HG02938 (cell line): ENCODE data around the gene GRB2.
A peak's percentile ranks its signal among the peaks of the same experiment; 100 is the strongest.
"Not testable (repeated sequence)": the region's sequence is repeated elsewhere in the genome, so short reads cannot be mapped to it uniquely, and the experiment has no call there.

Experiments used
- ATAC-seq: cut with Tn5 transposase; IDR thresholded peaks from one replicate; pipeline ENCODE4 v1.9.1; 2021; ENCODE audit warnings: mild to moderate bottlenecking, moderate library complexity; ENCODE audit not compliant: unreplicated experiment

The GRB2 gene

DNA sequence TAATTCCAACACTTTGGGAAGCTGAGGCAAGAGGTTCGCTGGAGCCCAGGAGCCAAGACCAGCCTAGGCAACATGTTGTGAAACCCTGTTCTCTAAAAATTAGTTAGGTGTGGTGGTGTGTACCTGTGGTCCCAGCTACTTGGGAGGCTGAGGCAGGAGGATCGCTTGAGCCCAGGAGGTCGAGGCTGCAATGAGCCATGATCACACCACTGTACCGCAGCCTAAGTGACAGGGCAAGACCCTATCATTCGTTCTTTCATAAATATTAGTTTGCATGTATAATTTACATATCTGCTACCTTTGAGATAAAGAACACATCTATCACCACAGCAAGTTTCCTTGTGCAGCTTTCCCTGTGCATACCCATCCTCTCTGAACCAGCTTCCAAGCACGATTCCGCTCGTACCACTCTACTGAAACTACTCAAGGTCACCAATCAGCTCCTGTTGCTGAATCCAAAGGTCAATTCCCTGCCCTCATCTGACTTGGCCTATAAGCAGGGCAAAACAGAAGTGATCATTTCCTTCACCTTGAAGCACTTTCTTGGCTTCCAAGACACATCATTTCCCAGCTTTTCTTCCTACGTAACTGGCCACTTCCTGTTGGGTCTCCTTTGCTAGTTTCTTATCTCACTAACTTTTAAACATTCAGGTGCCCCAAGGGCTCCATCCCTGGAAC is 49.1 kb downstream of the GRB2 start:
- ATAC-seq, result no peak

DNA sequence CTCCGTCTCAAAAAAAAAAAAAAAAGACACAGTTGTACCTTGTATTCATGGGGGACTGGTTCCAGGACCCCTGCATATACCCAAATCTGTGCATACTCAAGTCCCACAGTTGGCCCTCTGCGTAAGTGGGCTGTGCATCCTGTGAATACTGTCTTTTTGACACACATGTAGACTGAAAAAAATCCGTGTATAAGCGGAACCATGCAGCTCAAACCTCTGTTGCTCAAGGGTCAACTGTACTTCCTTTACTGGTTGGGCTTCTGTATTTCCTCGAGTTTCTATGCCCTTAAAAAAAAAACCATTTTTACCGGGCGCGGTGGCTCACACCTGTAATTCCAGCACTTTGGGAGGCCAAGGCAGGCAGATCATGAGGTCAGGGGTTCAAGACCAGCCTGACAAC is 52.3 kb downstream of the GRB2 start:
- no peak for ATAC-seq

DNA sequence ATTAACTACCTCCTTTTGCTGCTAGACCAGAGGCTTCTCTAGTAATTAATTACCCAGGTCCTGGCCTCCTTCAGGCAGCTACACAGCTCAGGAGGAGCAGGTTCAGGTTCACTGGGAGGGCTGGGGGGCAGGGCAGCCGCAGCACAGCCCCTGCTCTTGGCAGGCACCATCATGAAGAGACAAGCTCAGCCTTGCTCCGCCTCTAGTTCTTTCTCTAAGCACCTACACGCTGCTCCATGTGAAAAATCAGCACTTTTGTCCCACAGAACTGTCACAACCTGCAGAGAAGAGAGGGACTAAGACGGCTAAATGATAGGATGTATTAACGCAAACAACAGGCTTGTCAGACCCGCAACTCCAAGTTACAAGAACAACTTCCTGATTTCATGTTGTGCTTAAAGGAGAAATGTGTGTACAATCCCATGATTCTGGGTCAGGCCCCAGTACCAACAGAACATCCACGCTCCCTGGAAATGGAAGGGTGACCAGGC is 53.4 kb downstream of the GRB2 start:
- ATAC-seq, result no peak

DNA sequence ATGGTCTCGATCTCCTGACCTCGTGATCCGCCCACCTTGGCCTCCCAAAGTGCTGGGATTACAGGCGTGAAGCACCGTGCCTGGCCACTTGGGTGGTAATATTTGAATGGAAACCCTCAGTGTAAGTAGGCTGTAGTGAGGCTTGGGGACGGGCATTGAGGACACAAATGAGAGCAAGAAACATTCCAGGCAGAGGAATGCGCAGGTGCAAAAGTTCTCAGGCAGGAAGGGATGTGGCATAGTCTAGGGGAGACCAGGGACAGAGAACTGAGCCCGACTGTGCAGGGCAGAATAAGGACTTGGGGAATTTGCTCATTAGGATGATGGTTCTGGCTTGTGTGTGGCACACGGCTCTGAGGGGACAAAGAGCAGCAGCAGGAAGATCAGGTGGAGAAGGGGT is 54.8 kb downstream of the GRB2 start:
- no peak for ATAC-seq

DNA sequence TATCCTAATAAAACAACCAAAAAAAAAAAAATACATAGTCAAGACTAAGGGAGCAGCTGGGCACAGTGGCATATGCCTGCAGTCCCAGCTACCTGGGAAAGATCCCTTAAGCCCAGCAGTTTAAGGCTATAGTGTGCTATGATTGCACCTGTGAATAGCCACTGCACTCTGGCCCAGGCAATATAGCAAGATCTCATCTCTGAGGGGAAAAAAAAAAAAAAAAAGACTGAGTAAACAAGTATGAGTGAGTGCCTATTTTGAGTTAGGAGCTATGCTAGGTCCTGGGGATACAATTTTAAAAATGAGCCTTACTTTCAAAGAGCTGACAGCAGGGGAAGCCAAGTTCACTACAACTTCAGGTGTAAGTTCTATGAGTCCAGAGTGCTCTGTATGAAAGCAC is 55.4 kb downstream of the GRB2 start:
- ATAC-seq, result no peak

DNA sequence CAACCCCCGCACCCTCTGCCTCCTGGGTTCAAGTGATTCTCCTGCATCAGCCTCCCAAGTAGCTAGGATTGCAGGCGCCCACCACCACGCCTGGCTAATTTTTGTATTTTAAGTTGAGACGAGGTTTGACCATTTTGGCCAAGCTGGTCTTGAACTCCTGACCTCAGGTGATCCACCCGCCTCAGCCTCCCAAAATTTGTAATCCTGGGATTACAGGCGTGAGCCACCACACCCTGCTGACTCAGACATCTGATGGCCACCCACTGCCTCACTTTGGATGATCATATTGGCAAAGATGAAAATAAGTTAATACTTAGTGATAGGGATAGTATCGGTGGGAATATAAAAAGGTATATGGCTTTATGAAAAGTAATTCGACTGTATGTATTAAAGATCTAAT is 55.9 kb downstream of the GRB2 start:
- ATAC-seq, result no peak

DNA sequence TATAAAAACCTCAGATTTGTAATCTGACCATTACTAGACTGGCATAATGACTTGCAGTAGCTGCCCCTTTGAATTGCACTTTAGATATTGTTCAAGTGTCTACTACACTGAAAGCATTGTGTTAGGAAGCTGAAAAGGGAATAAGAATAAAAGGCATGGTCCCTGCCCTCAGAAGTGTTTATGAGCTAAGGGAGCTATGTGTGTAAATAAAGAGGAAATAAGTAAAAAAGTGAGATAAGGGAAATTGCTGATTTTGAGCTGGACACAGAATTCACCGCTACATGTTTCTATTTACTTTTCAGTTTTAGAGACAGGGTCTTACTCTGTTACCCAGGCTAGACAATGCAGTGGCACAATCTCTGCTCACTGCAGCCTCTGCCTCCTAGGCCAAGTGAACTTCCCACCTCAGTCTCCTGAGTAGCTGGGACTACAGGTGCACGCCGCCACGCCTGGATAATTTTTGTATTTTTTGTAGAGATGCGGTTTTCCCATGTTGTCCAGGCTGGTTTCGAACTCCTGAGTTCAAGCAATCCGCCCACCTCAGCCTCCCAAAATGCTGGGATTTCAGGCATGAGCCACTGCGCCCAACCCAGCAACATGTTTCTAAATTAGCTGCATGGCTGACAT is 57.0 kb downstream of the GRB2 start:
- no peak for ATAC-seq

DNA sequence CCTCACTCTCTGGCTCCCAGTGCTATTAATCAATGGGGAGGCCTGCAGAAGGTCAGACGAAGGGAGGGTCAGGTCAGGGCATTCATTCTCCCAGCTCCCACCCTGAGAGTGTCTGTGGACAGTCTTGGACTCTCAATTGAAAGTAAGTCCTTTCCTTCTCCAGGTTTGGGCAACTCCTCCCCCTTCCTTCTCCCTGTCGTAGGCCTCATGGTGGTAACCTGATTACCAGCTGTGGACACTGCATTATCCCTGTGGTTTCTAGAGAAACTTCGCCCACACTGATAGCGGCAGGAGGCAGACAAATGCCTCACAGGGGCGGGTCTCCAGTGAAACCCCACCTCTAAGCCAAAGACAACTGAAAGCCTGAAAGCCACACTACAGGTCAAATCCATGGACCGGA is 58.6 kb downstream of the GRB2 start:
- no peak for ATAC-seq

DNA sequence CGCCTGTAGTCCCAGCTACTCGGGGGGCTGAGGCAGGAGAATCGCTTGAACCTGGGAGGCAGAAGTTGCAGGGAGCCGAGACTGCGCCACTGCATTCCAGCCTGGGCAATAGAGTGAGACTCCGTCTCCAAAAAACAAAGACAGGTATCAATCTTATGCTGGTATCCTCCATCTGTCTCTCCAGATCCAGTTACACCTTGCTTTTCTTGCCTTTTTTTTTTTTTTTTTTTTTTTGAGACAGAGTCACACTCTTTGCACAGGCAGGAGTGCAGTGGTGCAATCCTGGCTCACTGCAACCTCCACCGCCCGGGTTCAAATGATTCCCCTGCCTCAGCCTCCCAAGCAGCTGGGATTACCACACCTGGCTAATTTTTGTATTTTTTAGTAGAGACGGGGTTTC is 59.1 kb downstream of the GRB2 start:
- not testable (repeated sequence) for ATAC-seq

DNA sequence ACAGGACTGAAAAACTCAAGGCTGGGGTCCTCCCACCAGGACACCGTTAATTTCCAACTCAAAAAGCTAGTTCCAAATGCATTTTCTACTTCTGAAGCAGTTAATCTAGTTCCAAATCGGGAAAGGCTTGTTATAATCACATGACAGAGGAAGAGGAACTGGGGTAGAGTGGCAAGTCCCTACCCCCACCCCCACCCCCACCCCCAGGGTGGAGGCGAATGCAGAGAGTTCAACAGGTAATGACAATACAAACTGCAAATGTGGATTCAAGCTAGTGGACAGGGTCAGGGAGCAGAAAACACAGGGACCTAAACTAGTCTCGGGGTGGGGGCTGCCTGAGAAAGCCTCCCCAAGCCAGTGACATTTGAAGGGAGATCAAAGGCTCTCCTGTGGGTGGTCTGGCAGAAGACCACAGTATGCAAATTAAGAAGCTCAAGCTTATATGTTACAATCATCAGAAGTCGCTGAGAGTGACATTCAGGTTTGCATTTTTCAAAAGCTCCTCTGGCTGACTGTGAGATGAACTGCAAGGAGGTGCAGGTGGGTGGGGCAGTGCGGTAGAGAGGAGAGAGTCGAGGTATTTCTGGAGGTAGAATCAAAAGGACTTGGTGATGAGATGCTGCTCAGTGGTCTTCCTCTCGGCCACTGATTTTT is 59.8 kb downstream of the GRB2 start:
- ATAC-seq, result peak; percentile 60

DNA sequence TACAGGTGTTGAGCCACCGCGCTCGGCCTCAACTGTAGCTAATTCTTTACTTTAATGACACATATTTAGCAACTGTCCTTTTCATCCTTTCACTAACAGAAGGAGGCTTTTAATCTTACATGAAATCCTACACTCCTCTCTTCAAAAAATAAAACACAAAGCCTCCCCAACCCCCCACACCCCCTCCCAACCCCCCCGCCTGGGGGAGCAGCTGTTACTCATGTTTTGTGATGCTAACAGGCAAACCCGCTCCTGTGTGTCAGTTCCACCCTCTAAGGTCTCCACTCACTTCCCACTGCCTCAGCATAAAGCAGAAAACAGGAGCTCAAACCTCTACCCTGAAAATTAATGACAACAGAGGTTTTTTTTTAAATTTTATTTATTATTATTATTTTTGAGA is 60.8 kb downstream of the GRB2 start:
- ATAC-seq, result no peak

DNA sequence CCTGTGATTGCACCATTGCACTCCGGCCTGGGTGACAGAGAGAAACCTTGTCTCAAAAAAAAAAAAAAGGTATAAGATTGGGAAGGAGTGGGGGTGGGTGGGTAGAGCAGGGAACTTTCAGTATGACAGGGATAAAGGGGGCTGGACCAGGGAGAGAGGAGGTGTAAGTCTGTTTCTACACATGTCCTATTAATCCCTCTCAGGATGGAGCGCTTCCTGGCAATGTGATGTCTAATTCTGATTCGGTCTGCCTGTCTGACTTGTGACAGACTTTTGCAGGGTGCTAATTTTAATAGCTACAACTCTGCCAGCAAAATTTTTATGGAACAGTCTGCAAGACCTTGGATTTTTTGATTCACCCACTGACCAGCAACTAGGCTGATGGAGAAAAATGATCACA is 62.5 kb downstream of the GRB2 start:
- no peak for ATAC-seq

DNA sequence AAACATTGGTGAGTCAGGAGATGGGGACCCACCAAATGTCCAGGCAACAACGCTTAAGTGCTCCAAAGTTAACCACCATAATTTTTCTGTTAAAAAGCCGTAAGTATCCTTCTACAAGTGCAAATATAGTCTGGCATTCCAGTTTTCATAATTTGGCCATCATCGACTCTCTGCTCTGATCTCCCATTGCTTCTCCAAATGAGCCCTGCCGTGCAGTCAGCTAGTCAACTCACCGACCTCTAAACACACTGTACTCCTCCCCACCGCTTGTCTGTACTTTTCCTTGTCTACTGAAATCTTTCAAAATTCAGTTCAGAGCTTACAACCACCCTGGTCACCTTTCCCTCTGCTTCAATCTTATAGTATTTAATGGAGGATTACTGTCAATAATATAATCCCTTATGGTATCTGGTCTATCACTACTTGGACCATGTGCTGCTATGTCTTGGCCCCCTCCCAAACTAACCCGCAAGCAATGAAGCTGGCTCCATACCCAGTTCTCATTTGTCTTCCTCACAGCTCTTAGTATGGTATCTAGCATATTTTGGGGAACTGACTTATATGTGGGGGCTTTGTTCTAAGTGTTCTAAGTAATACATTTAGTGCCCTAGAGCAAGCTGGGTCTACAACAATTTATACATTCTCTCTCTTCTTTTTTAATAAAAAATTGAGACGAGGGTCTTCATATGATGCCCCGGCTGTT is 63.5 kb downstream of the GRB2 start:
- ATAC-seq, result no peak

DNA sequence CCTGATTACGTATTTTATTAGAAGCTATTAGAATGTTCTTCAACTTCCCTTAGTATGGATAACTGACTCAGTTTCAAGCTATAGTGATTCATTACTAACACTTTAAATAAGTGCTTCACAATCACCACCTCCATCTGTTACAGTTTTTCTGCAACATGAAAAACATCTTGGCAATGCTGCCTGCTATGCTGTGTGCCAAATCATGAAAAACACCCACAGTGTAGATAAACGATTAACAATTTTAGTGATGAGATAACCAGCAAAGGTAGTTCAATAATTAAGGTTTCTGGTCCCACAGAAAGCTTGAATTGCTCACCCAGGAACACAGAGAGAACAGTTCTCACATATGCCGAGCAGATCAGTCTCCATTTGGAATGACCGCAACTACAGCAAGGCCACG is 64.8 kb downstream of the GRB2 start:
- no peak for ATAC-seq

DNA sequence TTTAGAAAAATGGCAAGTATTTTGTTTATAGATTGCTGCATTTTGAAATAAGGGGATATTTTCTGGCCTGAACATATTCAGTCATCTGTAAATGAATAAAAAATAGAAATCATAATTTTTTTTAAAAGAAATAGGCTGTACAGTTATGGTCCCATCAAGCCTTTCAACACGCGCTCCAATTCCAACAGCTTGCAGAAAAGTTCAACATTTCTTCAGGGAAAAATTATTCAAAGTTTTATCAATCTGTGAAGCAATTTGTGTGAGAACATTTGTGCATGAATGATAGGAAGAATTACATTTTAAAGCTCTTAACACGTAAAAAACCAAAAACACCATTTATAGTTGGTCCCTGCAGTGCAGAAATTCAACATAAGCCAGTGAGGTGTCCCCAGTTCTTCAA is 65.5 kb downstream of the GRB2 start:
- ATAC-seq, result no peak

DNA sequence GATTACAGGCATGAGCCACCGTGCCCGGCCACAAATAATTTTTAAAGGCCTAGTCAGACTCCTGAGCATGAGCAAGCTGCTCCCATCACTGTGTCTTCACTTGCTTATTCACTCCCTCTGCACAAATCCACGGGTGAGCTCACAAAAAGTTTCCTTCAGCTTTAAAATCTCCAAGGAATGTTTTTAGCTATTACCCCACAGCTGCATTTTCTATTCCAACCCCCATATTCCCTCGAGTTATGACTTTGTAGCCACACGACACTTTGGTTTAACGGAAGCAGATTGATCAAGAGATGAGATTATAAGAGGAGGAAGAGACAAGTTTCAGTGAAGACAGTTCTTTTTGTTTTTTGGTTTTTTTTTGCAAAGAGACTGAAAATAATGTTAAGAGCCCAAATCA is 67.1 kb downstream of the GRB2 start:
- ATAC-seq, result no peak

DNA sequence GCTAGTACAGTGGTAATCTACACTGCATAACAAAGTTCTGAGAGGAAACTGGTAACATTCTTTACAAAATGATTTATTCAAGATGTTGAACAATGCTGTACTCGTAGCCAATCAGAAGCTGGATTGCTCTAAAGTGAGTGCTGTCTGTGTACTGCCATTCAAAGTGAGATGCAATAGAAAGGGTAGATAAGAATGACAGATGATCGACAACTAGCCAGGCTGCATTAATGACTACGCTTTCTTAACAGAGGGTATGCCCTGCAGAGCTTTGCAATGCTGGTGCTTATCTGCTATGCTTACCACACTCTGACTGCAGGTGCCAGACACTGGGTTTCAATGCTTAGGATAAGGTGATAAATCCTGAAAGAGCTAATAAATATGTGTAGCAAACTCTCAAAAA is 70.2 kb downstream of the GRB2 start:
- no peak for ATAC-seq

DNA sequence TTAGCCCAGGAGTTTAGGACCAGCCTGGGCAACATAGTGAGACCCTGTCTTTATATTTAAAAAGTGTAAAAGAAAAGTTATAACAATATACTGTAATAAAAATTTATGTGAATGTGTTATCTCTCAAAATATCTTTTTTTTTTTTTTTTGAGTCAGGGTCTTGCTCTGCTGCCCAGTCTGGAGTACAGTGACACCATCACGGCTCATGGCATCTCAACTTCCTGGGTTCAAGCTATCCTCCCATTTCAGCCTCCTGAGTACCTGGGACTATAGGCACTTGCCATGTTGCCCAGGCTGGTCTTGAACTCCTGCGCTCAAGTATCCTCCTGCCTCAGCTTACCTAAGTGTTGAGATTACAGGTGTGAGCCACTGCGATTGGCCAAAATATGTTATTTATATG is 70.8 kb downstream of the GRB2 start:
- ATAC-seq, result no peak

DNA sequence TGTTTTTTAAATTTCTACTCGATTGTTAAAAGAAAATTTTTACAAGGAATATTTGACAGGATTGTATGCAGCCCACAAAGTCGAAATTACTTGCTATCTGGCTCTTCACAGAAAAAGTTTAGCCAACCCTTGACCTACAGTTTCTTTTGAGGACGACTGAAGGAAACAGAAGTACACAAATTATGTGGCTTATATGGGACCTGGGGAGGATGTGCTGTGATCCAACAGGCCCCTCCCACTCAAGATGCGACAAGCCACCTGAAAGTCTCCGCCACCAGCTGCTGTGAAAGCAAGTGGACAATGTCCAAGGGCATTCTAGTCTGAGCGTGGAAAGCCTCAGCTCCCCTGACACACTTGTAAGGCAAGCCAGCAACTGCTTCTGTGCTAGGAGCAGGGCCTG is 73.8 kb downstream of the GRB2 start:
- no peak for ATAC-seq

DNA sequence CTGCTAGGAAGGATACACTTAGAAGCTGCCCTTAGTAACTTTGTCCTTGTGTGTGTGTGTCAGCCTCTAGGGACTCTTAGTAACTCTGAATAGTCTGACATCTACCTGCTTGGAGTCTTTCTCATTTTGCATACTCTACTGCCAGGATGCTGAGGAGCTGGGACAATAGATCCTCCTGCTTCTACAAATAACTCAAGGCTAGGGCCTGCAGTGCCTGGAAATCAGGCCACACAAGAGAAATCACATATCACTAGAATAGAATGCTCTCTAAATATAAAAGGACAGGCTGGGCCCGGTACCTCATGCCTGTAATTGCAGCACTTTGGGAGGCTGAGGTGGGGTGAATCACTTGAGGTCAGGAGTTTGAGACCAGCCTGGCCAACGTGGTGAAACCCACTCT is 77.7 kb downstream of the GRB2 start:
- ATAC-seq, result no peak

DNA sequence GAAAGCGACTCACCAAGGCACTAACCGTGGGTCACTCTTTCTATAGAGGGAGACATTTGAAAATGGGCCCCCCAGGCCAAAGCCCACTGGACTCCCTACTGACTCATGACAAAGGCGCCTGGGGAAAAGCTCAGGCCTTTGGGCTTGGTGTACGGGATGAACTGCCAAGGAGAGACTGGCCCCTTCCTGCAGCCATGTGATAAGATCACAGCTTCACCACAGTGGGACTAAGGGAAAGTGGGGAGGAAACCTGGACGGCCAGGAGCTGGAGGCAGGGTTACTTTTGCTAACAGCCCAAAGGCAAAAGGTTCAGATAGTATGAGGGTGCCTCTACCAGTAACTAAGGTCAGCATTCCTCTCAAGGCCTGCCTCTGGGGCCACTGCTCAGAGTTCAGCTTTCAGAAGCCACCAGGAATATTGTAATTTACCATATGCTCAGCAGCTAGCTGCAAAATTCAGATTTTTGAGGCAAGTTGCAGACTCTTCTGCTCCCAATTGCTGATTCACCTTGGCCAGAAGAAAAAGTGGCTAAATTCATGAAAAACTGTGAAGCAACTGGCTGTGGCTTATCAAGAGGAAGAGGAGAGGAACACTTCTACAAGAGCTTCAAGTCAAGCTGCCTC is 79.1 kb downstream of the GRB2 start:
- no peak for ATAC-seq
